Left forelimb (tissue), 1 donor: ENCODE results near the gene MPP4.

Experiments
- DNase-seq: peaks from one replicate; pipeline ENCODE4 v3.0.0-alpha.2; 2018; ENCODE audit warnings: low spot score

The MPP4 gene

GRCh38 chr2:201698588-201699226 is at the start of gene MPP4:
MPP4 (minus strand) TSS chr2:201698644; CDS start chr2:201693954, 4,690 bp downstream.
- no peak for DNase-seq

DNA sequence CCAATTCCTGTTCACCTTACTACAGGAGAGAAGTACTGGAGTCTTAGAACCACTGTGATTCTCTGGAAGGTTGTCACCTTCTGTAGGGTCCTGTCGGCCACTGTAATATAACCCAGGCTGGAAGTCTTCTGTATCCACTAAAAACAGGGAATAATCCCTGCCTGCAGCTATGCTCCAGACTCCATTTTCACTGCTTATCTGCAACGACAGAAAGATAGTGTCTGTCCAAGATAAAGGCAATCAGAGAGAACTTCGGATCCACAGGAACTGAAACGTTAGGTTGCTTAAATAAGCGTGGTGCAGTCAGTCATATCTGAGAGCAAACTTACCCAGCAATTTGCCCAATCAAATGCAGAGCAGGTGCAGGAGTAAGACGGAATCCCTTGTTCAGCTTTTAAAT is 48.1 kb upstream of the MPP4 start:
- no peak for DNase-seq

DNA sequence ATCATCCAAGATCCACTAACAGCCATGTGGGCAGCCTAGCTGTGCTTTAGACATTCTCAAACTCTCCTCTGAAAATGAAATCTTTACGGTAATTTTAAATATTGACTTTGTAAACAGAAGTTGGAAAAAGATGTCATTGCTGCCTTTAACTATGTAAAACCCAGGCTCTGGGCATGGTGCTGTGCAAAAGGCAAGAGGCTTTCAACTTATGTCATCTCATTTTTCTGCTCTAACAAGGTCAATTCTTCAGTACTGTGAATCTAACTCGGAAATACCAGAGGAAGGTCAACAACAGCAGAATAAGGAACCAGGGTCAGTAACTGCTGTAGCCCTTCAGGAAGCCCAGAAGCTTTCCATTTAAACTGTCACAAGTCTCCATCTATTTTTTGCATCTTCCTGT is 37.0 kb upstream of the MPP4 start:
- no peak for DNase-seq

DNA sequence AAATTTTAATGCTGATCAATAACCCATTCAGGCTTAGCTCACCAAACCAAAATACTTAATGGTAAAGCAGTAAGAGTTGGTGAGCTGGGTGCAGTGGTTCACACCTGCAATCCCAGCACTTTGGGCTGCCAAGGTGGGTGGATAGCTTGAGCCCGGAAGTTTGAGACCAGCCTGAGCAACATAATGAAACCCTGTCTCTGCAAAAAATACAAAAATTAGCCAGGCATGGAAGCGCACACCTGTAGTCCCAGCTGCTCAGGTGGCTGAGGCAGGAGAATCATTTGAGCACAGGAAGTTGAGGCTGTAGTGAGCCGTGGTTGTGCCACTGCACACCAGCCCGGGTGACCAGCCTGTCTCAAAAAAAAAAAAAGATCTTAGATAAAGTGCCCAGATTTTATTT is 35.7 kb upstream of the MPP4 start:
- DNase-seq: no peak

DNA sequence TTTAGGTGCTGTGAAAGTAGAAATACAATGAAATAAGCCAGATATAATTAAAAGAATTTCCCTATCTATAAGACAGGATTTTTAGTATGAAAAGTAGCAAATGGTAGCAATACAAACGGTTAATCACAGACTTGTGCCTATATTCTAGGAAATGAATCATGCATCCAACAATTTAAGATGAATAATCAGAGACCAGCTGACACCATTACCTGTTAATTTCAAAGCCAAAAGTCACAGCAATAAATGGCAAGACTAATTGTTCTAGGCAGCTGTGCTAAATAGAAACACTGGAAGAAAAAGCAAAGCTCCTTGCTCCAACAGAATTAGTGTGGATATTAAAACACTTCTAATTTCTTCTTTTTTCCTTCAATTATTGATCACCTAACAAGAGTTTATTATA is 35.1 kb upstream of the MPP4 start:
- DNase-seq: no peak

- DNase-seq: no peak
Observed at GRCh38 chr2:201730651-201731285, 32.3 kb upstream of the MPP4 start.

DNA sequence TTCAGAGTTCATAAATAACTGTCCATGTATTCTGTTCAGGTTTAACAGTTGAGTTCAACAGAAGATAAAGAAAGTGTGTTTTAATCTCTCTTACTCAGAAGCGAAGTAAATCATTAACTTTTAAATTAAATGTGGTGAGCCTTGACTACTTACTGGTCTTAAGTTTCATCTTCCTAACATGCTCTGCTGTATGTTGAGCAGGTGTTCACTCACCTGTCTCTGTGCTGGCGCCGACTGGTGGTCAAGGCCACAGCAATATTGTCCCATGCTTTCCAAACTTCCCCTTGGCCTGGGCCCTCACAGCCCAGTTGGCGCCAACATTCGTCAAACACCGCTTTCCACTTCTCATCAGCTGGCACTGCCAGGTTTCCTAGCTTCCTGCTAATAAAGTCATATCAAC is 17.0 kb upstream of the MPP4 start:
- DNase-seq: no peak

- DNase-seq: no peak
Observed at GRCh38 chr2:201712726-201713125, 14.3 kb upstream of the MPP4 start.

DNA sequence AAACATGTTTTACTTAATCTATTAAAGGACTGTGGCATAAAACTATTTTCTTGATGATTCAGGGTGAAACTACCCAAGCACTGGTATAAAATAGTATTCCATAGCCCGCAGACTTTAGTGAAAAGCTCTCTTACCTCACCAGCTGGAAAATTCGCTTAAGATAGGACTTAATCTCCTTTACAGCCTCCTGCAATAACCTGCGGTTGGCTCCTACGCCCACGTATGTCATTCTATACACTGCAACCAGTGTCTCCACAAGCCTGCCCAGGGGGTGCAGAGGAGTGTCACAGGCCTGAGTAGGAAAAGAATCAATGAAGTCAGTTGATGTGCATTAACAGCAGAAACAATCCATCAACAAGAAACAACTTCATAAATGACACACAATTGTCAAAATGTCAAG is 11.3 kb upstream of the MPP4 start:
- no peak for DNase-seq

DNA sequence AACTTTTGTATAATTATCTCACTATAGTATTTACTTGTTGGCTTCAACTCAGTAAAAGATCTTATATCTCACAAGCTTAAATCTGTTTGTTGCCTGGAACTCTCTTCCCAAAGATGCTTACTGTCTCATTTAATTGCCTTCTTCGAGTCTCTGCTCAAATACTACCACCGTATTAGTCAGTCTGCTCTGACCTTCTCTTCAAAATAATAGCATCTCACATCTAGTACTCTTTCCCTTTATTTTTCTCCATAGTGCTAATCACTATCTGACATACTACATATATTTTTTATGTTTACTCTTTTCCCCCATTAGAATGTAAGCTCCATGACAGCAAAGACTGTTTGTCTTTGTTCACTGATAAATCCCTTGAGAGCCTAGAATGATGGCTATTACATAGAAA is 10.6 kb upstream of the MPP4 start:
- no peak for DNase-seq

GRCh38 chr2:201707753-201708152 is 9.3 kb upstream of the MPP4 start:
- DNase-seq: no peak

GRCh38 chr2:201707142-201707541 is 8.7 kb upstream of the MPP4 start:
- DNase-seq: no peak

- no peak for DNase-seq
Observed at GRCh38 chr2:201704536-201704935, 6.1 kb upstream of the MPP4 start.

- no peak for DNase-seq
Observed at GRCh38 chr2:201701646-201702045, 3.2 kb upstream of the MPP4 start.

DNA sequence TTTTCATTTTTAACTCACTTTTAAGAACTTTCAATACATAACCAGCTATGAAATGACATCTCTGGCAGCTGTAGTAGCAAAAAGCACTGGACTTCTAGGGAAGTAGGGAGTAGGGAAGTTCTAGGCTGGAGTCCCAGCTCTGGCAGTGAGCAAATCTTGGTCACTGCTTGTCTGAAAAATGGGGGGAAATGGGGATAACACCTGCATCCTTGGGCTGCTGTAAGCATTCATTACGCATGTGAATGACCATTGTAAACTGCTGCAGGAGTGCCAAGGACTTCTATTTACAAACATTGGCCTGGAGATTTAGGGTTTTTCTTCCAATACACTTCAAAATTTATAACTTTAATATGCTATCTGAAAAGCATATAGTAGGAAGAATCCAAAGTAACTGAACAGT is 972 bp upstream of the MPP4 start:
- no peak for DNase-seq

GRCh38 chr2:201697899-201698298 is 545 bp downstream of the MPP4 start:
- no peak for DNase-seq

DNA sequence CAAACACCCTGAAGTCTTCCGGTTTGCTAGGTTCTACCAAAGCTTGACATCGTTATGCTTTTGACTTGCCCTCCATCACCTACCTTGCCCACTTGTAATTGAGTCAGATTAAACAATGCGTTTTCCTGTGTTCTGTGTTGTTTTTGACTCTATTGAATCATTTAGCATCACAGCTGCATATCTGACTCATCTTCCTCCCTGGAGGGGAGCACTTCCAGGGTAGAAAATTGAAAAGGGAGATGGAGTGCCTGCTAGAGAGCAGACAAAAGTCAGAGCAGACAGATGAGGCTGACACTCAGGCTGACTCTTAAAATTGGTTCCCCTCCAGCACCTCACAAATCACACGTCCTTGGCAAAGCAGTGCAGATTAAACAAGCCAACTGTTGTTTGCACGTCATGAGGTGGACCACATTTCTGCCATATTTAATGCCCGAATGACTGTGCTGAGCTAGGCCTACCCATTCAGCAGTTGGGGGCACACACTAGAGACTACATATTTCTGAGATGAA is 2.2 kb downstream of the MPP4 start:
- DNase-seq: no peak

- DNase-seq: no peak
Observed at GRCh38 chr2:201685156-201685555, 13.3 kb downstream of the MPP4 start.

DNA sequence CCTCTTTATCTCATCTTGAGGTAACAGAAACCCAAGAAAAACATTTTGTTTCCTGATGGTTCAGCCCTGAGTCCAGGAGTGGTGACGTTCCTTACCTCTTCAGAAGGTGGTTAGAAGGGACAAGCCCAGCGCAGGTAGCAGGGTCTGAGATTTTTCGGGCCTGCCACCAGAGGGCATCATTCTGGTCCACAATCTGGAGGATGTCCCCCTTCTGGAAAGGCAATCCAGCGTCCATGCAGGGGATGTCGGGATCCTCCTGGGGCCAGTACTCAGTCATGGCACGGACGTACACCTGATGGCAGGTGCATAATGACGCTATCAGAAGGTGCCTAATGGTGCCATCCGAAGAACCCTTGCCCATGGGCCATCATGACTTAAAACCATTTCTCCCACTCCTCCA is 17.7 kb downstream of the MPP4 start:
- no peak for DNase-seq

- no peak for DNase-seq
Observed at GRCh38 chr2:201678401-201678800, 20.0 kb downstream of the MPP4 start.

DNA sequence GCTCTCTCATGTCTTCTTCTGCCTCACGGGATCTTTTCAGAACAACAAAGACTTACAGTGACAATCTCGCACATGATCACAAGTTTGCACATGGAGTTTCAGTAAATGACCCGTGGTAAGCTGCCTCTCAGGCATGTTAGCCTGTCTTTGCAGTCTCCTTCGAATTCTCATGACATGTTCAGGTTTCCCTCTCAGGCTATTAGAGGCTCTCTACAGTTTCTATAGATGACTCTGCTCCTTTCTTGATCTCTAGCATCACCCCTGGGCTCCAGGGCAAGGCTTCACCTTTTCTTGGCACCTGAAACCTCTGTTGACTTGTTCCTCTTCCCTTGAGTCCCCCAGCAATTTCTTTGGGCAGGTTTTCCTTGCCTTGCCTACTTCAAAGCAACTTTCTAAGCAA is 23.0 kb downstream of the MPP4 start:
- DNase-seq: no peak

GRCh38 chr2:201674794-201675193 is 23.6 kb downstream of the MPP4 start:
- DNase-seq: no peak

DNA sequence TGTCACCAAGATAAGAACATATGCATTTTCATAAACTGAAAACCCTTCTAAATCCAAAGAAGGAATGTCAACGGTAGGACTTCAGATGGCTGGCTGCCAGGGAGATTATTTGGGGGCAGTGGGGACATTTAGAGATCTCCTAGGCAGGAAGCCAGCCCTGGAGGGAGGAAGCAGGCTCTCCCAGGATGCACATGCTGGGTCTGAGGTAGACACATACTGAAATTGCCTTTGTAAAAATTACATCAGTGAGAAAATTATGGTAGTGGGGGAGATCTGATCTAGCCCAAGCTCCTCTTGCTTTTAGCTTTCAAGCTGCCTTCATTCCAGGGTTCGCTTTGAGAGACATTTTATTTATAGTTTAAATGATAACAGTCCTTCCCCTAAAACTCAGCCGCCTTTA is 24.1 kb downstream of the MPP4 start:
- DNase-seq: no peak

DNA sequence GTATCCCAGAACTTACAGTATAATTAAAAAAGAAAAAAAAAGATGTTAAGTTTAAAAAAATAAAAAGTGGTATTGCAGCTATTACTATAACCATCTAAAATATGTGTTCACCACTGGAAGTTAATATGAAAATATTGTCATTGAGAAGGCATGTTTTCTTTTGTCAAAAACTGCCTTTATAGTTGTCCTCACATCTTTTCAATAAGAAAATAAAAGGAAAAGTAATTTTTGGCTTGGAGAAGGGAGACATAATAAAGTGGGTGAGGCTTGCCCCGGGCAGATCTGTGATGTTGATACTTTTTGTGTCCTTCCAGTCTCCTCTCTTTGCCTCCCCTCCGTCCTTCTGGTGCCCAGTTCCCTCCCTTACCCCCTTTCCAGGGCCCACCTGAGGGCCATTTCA is 24.9 kb downstream of the MPP4 start:
- no peak for DNase-seq
